ENCODE data around the gene DOCK4. TPM values are rescaled to one million over a fixed set of nuclear protein-coding genes. Genes with fewer than 3 reads are reported as not detected.
A peak's percentile ranks its signal among the peaks of the same experiment; 100 is the strongest.

The DOCK4 gene
- total and polyA plus RNA-seq, 2 of the 8 experiments (the other 6 are each of a cell fraction or from before 2014, with no cell fraction given) = 5.1 to 23.6 TPM

DNA sequence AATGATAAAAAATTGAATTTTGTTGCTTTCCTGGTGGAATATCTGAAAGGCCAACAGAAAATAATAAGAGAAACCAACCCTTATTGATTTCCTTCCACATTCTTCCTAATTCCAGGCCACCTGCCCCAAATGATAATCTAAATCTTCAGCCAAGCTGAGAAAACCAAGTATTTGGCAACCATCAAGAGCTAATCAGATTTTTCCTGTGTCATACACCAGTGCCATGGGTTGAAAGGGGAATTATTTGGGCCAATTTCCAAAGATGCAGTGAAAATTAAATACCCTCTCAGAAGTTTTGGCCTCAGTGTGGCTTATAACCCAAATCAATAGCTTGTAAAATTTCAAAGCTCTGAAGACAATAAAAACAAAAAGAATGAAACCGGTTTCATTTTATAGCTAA is 70.4 kb downstream of the DOCK4 start:
- DNase-seq (ENCODE audit: low read depth in 1 of 2, low spot score in 2 of 2) (no peak), FAIRE-seq (no peak)
- Histone ChIP-seq H2BK120ac (replicated peaks; ENCODE audit: low read depth, low read length) (no peak overlapping the region), H3K4me1 (replicated peaks in 1 of 4; ENCODE audit: control insufficient read depth in 3 of 4, insufficient read depth in 4 of 4, low read length in 3 of 4) (peaks cover 2 to 13% (median 7%) of the 10 kb centered on the region in 4 experiments; a peak in 4 of 7 replicates), H3K23ac (ENCODE audit: insufficient read length) (no peak overlapping the region), H3K9ac (replicated peaks in 1 of 4; ENCODE audit: extremely low read depth in 1 of 4, low read depth in 3 of 4, low read length in 3 of 4) (no peak overlapping the region), H3K79me2 (ENCODE audit: control insufficient read depth in 1 of 2, insufficient read depth in 2 of 2, low read length in 2 of 2) (peaks cover 0 to 46% of the 10 kb centered on the region in 2 experiments; a peak in 2 of 4 replicates), H4K91ac (replicated peaks; ENCODE audit: insufficient read length, low read length) (no peak overlapping the region), H3K79me1 (ENCODE audit: low read depth, low read length) (peaks cover 2% of the 10 kb centered on the region; the same call in 1 of the 2 replicates), H3K9me3 (ENCODE audit: insufficient read depth in 2 of 2, low read depth in 1 of 2, low read length in 1 of 2) (no peaks in the 10 kb centered on the region), H4K20me1 (replicated peaks in 1 of 2; ENCODE audit: control insufficient read depth in 1 of 2, insufficient read depth in 2 of 2, low read length in 2 of 2) (no peaks in the 10 kb centered on the region), H3K14ac (ENCODE audit: insufficient read length) (no peak overlapping the region), H3K4me2 (ENCODE audit: insufficient read depth in 1 of 2, low read depth in 2 of 2, low read length in 2 of 2) (peak overlapping the region; percentile 24 to 34; a peak in 1 of 4 replicates), H3K27ac (ENCODE audit: low read depth, low read length) (no peak overlapping the region), H3K18ac (ENCODE audit: extremely low read depth, low read length) (no peak overlapping the region), H2BK12ac (ENCODE audit: low read depth, low read length) (no peak overlapping the region), H2AK5ac (ENCODE audit: low read depth, low read length) (no peak overlapping the region), H3K36me3 (ENCODE audit: control insufficient read depth in 2 of 4, insufficient read depth in 4 of 4, low read length in 3 of 4) (no peaks in the 10 kb centered on the region), H3K23me2 (ENCODE audit: low read depth, low read length) (no peaks in the 10 kb centered on the region), H4K5ac (ENCODE audit: insufficient read length, low read depth, low read length) (peak overlapping the region; percentile 44), H3K27me3 (replicated peaks in 1 of 4; ENCODE audit: control insufficient read depth in 3 of 4, extremely low read depth in 1 of 4, insufficient read depth in 3 of 4, low read length in 3 of 4) (peaks cover 0 to 1% (median 0%) of the 10 kb centered on the region in 4 experiments; a peak in 1 of 7 replicates), H3K56ac (replicated peaks; ENCODE audit: insufficient read length, low read depth, low read length) (no peak overlapping the region), H3K4me3 (ENCODE audit: extremely low read depth in 1 of 4, insufficient read depth in 2 of 4, low read depth in 3 of 4, low read length in 4 of 4) (no peak overlapping the region), H2BK15ac (ENCODE audit: low read length) (no peak overlapping the region), H2BK5ac (ENCODE audit: low read depth, low read length) (no peak overlapping the region), H3K4ac (replicated peaks; ENCODE audit: insufficient read length, low read depth, low read length) (no peak overlapping the region), H4K8ac (ENCODE audit: extremely low read depth, insufficient read depth, low read length) (no peak overlapping the region), H2BK20ac (ENCODE audit: low read length) (no peak overlapping the region), H2AFZ (ENCODE audit: low read length) (no peak overlapping the region)
- POLR2A ChIA-PET (ENCODE audit: partially characterized antibody) = no interaction called here
- CTCF ChIA-PET (ENCODE audit: partially characterized antibody) = interaction anchor here (0.7 to 1.6 kb wide), 5 partner anchors 10 to 381 kb away, joined by 3 read pairs; no protein-coding TSS in a partner anchor
- 33% methylated on average over 1 of the region's 1 CpG; no CpG with 5 or more reads in 1 of the 2 experiments for WGBS, 2 experiments (ENCODE audit: extremely low coverage in 1 of 2, insufficient coverage in 1 of 2, insufficient read length in 1 of 2, insufficient replicate concordance in 2 of 2, low coverage in 1 of 2, low lambda C conversion rate in 2 of 2, missing lambda C conversion rate in 1 of 2)
- TF ChIP-seq CTBP2 (IDR thresholded peaks at IDR 0.05; ENCODE audit: borderline replicate concordance, insufficient read depth, insufficient read length, low read length) = no peak
- no peak for TF ChIP-seq FOSL1 (IDR thresholded peaks at IDR 0.05; ENCODE audit: insufficient read depth, low read depth, low read length)
- no peak for TF ChIP-seq SP4 (IDR thresholded peaks at IDR 0.05; ENCODE audit: low read length)
- TF ChIP-seq GABPA (IDR thresholded peaks at IDR 0.05; ENCODE audit: borderline replicate concordance, insufficient read depth, low read length) = no peak
- no peak for TF ChIP-seq TEAD4 (IDR thresholded peaks at IDR 0.05; ENCODE audit: low read depth, low read length)
- no peak for TF ChIP-seq SUZ12 (IDR thresholded peaks at IDR 0.05; ENCODE audit: low read length)
- no peak for TF ChIP-seq SRF (IDR thresholded peaks at IDR 0.05; ENCODE audit: low read depth, low read length)
- no peak for TF ChIP-seq POLR2A (IDR thresholded peaks at IDR 0.05; ENCODE audit: control extremely low read depth in 1 of 2, low read depth in 2 of 2, low read length in 2 of 2)
- no peak for TF ChIP-seq TAF1 (IDR thresholded peaks at IDR 0.05; ENCODE audit: low read depth, low read length)
- no peak for TF ChIP-seq TAF7 (optimal IDR thresholded peaks at IDR 0.05; ENCODE audit: borderline replicate concordance, low read depth, low read length)
- TF ChIP-seq GTF2F1 (IDR thresholded peaks at IDR 0.05; ENCODE audit: borderline replicate concordance, low read depth, low read length) = no peak
- no peak for TF ChIP-seq KDM1A (IDR thresholded peaks at IDR 0.05; ENCODE audit: borderline replicate concordance, low read length)
- TF ChIP-seq, protein P1, sequence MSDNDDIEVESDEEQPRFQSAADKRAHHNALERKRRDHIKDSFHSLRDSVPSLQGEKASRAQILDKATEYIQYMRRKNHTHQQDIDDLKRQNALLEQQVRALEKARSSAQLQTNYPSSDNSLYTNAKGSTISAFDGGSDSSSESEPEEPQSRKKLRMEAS (IDR thresholded peaks at IDR 0.05) = no peak
- TF ChIP-seq RBBP5 (IDR thresholded peaks at IDR 0.05; ENCODE audit: borderline replicate concordance, low read depth, low read length) = no peak

Data from H1 (cell line).